HG02623 (cell line): ENCODE data around the gene SPIN3.
"Not testable (repeated sequence)": the region's sequence is repeated elsewhere in the genome, so short reads cannot be mapped to it uniquely, and the experiment has no call there.

Experiments used
- ATAC-seq: cut with Tn5 transposase; IDR thresholded peaks from one replicate; pipeline ENCODE4 v1.9.1; 2021; ENCODE audit warnings: moderate library complexity; ENCODE audit not compliant: unreplicated experiment

The SPIN3 gene

DNA sequence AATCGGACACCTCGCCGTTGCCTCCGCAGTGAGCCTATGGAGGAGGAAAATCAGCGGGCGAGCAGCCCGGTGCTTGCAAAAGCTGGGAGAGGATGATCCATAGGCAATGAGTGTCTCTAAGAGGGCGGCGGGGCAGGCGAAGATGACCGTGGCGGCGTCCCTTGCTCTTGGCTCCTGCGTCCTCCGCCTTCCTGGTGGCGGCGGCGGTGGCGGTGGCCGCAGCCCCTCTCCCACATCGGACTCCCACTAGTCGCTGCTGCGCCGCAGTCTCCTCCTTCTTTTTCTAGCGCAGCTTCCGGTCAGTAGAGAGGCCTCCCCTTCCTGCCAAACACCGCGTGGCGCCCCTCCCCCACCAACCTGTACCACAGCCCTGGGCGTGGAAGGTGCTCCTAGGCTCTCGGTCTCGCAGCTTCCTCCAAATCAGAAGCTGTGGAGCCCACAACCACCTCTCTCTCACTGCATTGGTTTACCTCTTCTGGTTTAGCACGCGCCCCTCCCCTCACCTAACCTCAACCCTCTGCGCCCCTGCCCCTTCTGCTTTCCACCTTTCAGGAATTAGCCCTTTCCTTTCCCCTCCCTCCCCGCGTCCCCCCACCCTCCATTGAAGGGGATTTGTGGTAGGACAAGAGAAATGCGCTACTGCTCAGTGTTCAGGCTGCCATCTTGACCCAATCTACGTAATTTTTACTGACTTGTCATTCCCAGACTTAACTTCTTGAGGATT lies at the start of gene SPIN3:
Gene SPIN3 (minus strand): TSS at position 271 of the 724 bp plus-strand sequence. CDS start 594 bp downstream, outside the sequence.
- ATAC-seq: peak; percentile 97

DNA sequence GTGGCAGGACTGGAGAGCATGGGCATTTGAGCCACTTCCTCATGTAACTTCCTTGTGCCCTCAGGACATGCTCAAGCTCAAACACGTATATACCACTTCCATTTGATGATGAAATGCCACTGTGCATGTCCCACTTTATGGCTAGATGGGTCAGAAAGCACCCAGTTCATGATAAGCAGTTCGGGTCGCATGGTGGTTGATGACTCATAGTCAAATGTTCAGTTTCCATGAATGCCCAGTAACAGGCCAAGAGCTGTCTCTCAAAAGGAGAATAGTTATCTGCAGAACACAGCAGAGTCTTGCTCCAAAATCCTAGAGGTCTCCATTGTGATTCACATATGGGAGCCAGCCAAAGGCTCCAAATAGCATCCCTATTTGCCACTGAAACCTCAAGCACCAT lies 48.9 kb upstream of the SPIN3 start:
- ATAC-seq: no peak

DNA sequence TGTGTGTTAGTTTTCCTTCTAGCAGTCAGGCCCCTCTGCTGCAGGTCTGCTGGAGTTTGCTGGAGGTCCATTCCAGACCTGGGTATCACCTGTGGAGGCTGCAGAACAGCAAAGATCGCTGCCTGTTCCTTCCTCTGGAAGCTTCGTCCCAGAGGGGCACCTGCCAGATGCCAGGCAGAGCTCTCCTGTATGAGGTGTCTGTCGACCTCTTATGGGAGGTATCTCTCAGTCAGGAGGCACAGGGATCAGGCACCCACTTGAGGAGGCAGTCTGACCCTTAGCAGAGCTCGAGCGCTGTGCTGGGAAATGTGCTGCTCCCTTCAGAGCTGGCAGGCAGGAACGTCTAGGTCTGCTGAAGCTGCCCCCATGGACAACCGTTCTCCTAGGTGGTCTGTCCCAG lies 41.9 kb upstream of the SPIN3 start:
- not testable (repeated sequence) for ATAC-seq

GRCh38 chrX:56994375-56995270 lies 718 bp downstream of the SPIN3 start:
- ATAC-seq: peak; percentile 28

GRCh38 chrX:56987741-56988140 lies 7.6 kb downstream of the SPIN3 start:
- ATAC-seq: no peak

DNA sequence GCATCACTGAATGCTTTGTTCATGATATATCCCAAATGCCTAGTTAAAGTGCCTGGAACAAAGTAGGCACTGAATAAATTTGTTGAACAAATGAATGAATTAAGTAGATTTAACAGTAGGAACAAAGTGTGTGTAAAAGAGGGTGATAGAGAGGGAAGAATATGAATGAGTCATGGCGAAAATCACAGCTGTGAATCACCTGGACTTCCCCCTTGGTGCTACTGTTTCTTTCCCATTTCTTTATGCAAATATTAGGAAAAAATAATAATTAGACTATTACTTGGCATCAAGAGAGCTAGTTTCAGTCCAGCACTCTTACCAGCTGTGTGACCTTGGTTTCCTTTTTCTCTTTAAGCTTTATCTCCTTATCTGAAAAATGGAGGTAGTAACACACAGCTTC lies 9.2 kb downstream of the SPIN3 start:
- peak; percentile 70 for ATAC-seq

GRCh38 chrX:56978172-56978571 lies 17.2 kb downstream of the SPIN3 start:
- peak; percentile 93 for ATAC-seq

GRCh38 chrX:56975611-56976010 lies 19.7 kb downstream of the SPIN3 start:
- ATAC-seq: no peak

GRCh38 chrX:56974408-56974807 lies 20.9 kb downstream of the SPIN3 start:
- no peak for ATAC-seq

- no peak for ATAC-seq
These were observed 25.8 kb downstream of the SPIN3 start for GRCh38 chrX:56969559-56969958.

- ATAC-seq: no peak
These were observed 26.4 kb downstream of the SPIN3 start for GRCh38 chrX:56968980-56969379.

- ATAC-seq: no peak
These were observed 32.0 kb downstream of the SPIN3 start for GRCh38 chrX:56963377-56963776.

DNA sequence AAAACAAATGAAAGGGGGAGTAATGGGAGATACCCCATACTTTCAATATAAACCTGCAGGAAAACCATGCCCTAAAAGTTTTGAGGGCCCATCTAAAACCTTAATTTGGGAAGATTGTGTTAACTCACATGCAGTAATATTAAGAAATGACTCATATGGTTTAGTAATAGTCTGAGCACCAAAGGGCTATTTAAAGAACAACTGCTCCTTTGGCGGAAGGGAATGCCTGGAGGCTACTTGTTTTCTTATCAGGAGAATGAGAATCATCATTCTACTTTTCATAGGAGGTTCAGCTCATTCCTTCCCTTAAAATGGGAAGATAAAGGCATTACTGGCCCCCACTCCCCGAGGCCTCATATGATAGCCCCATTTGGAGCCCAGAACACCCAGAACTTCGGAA lies 47.6 kb downstream of the SPIN3 start:
- ATAC-seq: no peak

- ATAC-seq: not testable (repeated sequence)
These were observed 49.1 kb downstream of the SPIN3 start for GRCh38 chrX:56946201-56946600.

GRCh38 chrX:56945226-56945625 lies 50.1 kb downstream of the SPIN3 start:
- ATAC-seq: not testable (repeated sequence)

GRCh38 chrX:56943264-56943663 lies 52.1 kb downstream of the SPIN3 start:
- ATAC-seq: no peak
